NCI-H1092 treated with DMSO at 0.1 percent for 48 hours (cell line): ENCODE data around the gene NDOR1.
"Not testable (repeated sequence)": the region's sequence is repeated elsewhere in the genome, so short reads cannot be mapped to it uniquely, and the experiment has no call there.

Source experiments
- DNase-seq: peaks from one replicate; lab custom pipeline; 2025; lab: John Stamatoyannopoulos, UW

NDOR1 gene

GRCh38 chr9:137243626-137244485 lies 38.4 kb downstream of the NDOR1 start:
- DNase-seq, result peak; percentile 52

- peak; percentile 52 for DNase-seq
Measured at GRCh38 chr9:137244486-137245449, 39.3 kb downstream of the NDOR1 start.

- no peak for DNase-seq
Measured at GRCh38 chr9:137245450-137246421, 40.2 kb downstream of the NDOR1 start.

GRCh38 chr9:137247135-137247915 lies 41.8 kb downstream of the NDOR1 start:
- DNase-seq, result peak; percentile 29

GRCh38 chr9:137247916-137248175 lies 42.3 kb downstream of the NDOR1 start:
- no peak for DNase-seq

GRCh38 chr9:137250329-137251193 lies 45.1 kb downstream of the NDOR1 start:
- no peak for DNase-seq

- no peak for DNase-seq
Measured at GRCh38 chr9:137251194-137251461, 45.6 kb downstream of the NDOR1 start, which contains the start of gene STPG3. Gene STPG3 (plus strand): TSS chr9:137251286. CDS start chr9:137251287, 1 bp downstream.

GRCh38 chr9:137251490-137252268 lies 46.2 kb downstream of the NDOR1 start:
- no peak for DNase-seq

GRCh38 chr9:137252555-137253506 lies 47.3 kb downstream of the NDOR1 start:
- no peak for DNase-seq

- DNase-seq, result no peak
Measured at GRCh38 chr9:137253717-137254623, 48.5 kb downstream of the NDOR1 start.

GRCh38 chr9:137254624-137255447 lies 49.3 kb downstream of the NDOR1 start, which contains the start of gene NELFB:
Gene NELFB (plus strand): TSS chr9:137255327.
- peak; percentile 90 for DNase-seq

GRCh38 chr9:137255448-137256114 lies 50.1 kb downstream of the NDOR1 start:
- DNase-seq, result no peak

- no peak for DNase-seq
Measured at GRCh38 chr9:137256362-137256761, 50.9 kb downstream of the NDOR1 start.

GRCh38 chr9:137256856-137257255 lies 51.4 kb downstream of the NDOR1 start:
- DNase-seq, result no peak

GRCh38 chr9:137262173-137262908 lies 56.8 kb downstream of the NDOR1 start:
- DNase-seq, result not testable (repeated sequence)
